GM13976 (cell line): Measurements from ENCODE around the gene TSPAN32.

ENCODE experiments used
- DNase-seq: peaks from one replicate; pipeline ENCODE4 v3.0.0; 2012; ENCODE audit warnings: low spot score
- CTCF ChIP-seq: IDR thresholded peaks from 2 replicates; pipeline ENCODE4 v1.5.1; 2012; ENCODE audit warnings: borderline replicate concordance, mild to moderate bottlenecking; ENCODE audit not compliant: insufficient read depth; ENCODE audit errors: extremely low read depth, missing control alignments, control extremely low read depth
- in situ Hi-C: fragments of 300-500 bp; cut with MboI; formaldehyde crosslinking; loops from one replicate; pipeline ENCODE4 v1.12.0; 2022; ENCODE audit warnings: low sequenced_read_pairs, mixed read lengths, inconsistent platforms; ENCODE audit not compliant: unreplicated experiment

The TSPAN32 gene

GRCh38 chr11:2342557-2342956 lies 40.7 kb downstream of the TSPAN32 start:
- in situ Hi-C loops, result no loop called here
- TF ChIP-seq CTCF, result no peak
- no peak for DNase-seq

GRCh38 chr11:2342981-2343380 lies 41.2 kb downstream of the TSPAN32 start:
- TF ChIP-seq CTCF, result no peak
- in situ Hi-C loops, result no loop called here
- DNase-seq, result no peak

- in situ Hi-C loops, result no loop called here
Observed at GRCh38 chr11:2343502-2343901, 41.7 kb downstream of the TSPAN32 start.

GRCh38 chr11:2345050-2345449 lies 43.2 kb downstream of the TSPAN32 start:
- DNase-seq, result no peak
- in situ Hi-C loops, result no loop called here
- no peak for TF ChIP-seq CTCF

More at GRCh38 chr11:2343502-2343901, 41.7 kb downstream of the TSPAN32 start:
- no peak for TF ChIP-seq CTCF
- DNase-seq, result no peak

- no peak for DNase-seq
- in situ Hi-C loops, result no loop called here
- no peak for TF ChIP-seq CTCF
Observed at GRCh38 chr11:2346014-2346413, 44.2 kb downstream of the TSPAN32 start.

- DNase-seq, result no peak
- in situ Hi-C loops, result no loop called here
- no peak for TF ChIP-seq CTCF
Observed at GRCh38 chr11:2346586-2347307, 44.9 kb downstream of the TSPAN32 start.
